ENCODE measurements around the gene FAM111A. TPM values are rescaled to one million over a fixed set of nuclear protein-coding genes. Genes with fewer than 3 reads are reported as not detected.
"Not testable (repeated sequence)": the region's sequence is repeated elsewhere in the genome, so short reads cannot be mapped to it uniquely, and the experiment has no call there.

FAM111A gene
- total RNA-seq, 2 donors from 2014 or later, result 49.5 to 60.3 TPM

DNA sequence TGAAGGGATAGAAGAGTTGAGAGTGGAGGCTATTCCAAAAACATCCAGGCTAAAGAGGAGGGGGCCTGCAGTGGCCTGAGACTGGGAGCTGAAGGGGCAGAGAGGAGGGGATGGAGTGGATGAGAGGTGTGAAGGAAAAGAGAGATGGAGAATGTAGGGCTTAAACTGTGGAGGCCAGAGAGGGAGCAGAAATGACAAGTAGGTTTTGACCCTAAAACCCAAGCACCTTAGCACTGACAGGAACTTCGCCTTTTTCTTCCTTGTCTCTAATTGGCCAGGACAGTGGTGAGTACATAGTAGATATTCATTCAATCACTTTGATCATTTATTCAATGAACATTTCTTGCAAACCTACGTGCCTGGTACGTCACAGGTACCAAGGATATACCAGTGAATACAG, 28.3 kb upstream of the FAM111A start:
- WGBS, result 99% methylated on average over 3 of the region's 3 CpGs
- intact Hi-C loops (cut with DNase I), result no loop called here
- TF ChIP-seq POLR2A (IDR thresholded peaks at IDR 0.05), result no peak
- TF ChIP-seq, protein P1, sequence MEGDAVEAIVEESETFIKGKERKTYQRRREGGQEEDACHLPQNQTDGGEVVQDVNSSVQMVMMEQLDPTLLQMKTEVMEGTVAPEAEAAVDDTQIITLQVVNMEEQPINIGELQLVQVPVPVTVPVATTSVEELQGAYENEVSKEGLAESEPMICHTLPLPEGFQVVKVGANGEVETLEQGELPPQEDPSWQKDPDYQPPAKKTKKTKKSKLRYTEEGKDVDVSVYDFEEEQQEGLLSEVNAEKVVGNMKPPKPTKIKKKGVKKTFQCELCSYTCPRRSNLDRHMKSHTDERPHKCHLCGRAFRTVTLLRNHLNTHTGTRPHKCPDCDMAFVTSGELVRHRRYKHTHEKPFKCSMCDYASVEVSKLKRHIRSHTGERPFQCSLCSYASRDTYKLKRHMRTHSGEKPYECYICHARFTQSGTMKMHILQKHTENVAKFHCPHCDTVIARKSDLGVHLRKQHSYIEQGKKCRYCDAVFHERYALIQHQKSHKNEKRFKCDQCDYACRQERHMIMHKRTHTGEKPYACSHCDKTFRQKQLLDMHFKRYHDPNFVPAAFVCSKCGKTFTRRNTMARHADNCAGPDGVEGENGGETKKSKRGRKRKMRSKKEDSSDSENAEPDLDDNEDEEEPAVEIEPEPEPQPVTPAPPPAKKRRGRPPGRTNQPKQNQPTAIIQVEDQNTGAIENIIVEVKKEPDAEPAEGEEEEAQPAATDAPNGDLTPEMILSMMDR (IDR thresholded peaks at IDR 0.05), result no peak
- TF ChIP-seq POLR2AphosphoS5 (IDR thresholded peaks at IDR 0.05), result no peak

DNA sequence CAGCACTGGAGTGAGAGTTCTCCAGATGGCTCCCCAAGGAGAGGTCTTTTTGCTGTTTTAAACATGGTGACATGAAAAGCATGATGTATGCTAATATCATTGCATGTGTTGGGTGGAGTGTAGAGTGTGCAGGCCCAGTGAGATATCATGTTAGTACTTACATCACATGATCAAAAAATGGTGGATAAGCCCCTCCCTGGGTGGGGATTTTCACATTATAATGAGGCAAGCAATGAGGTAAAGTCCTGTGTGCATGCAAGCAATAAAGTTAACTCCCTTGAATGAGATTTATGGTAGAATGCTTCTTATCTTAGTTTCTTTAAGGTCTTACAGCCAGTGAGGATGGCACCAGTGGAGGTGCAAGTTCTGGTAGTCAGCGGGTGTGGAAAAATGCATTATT, 27.1 kb upstream of the FAM111A start:
- Histone ChIP-seq H3K9me3 (no peaks in the 10 kb centered on the region), H3K4me3 (no peak overlapping the region), H3K27me3 (replicated peaks; ENCODE audit: insufficient read depth) (no peaks in the 10 kb centered on the region), H3K27ac (no peak overlapping the region), H3K36me3 (no peaks in the 10 kb centered on the region), H3K4me1 (replicated peaks) (no peaks in the 10 kb centered on the region)
- no peak for DNase-seq (ENCODE audit: low spot score)
- WGBS, result 96% methylated on average over 1 of the region's 1 CpG
- intact Hi-C loops (cut with DNase I), result no loop called here
- no peak for TF ChIP-seq POLR2A (IDR thresholded peaks at IDR 0.05)
- TF ChIP-seq POLR2AphosphoS5 (IDR thresholded peaks at IDR 0.05), result no peak
- TF ChIP-seq, protein P1 (IDR thresholded peaks at IDR 0.05), result no peak

More for the DNA sequence above, 28.3 kb upstream of the FAM111A start:
- no peaks in the 10 kb centered on the region for H3K36me3 ChIP-seq
- H3K4me3 ChIP-seq, result no peak overlapping the region
- no peaks in the 10 kb centered on the region for H3K4me1 ChIP-seq (replicated peaks)
- H3K27me3 ChIP-seq (replicated peaks; ENCODE audit: insufficient read depth), result no peaks in the 10 kb centered on the region
- H3K9me3 ChIP-seq, result no peaks in the 10 kb centered on the region
- H3K27ac ChIP-seq, result no peak overlapping the region
- no peak for DNase-seq (ENCODE audit: low spot score)

- no peak for DNase-seq (ENCODE audit: low spot score)
- Histone ChIP-seq H3K9me3 (no peaks in the 10 kb centered on the region), H3K4me3 (no peak overlapping the region), H3K27ac (no peak overlapping the region), H3K36me3 (no peaks in the 10 kb centered on the region), H3K27me3 (replicated peaks; ENCODE audit: insufficient read depth) (no peaks in the 10 kb centered on the region), H3K4me1 (replicated peaks) (no peaks in the 10 kb centered on the region)
- TF ChIP-seq POLR2A (IDR thresholded peaks at IDR 0.05) (no peak), POLR2AphosphoS5 (IDR thresholded peaks at IDR 0.05) (no peak)
- TF ChIP-seq, protein P1 (IDR thresholded peaks at IDR 0.05), result no peak
- WGBS, result 100% methylated on average over 2 of the region's 2 CpGs
- intact Hi-C loops (cut with DNase I), result no loop called here
Measured at GRCh38 chr11:59117774-59118173, 24.9 kb upstream of the FAM111A start.

DNA sequence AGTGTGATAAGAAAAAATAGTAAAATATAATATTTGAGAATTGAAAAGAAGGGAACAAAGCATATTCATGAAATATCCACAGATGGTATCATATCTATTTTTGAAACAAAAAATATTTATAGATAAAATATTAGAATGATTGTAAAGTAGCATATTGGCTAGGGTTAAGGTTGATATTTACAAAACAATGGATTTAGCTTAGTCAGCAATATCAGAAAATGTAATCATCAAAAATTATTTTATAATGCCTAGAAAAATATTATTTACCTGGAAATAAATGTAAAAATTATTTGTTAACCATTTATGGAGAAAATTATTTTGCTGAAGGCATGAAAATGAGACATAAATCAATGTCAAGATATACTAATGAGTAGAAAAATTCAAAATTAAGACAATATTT, 22.8 kb upstream of the FAM111A start:
- Histone ChIP-seq H3K9me3 (no peaks in the 10 kb centered on the region), H3K27ac (no peak overlapping the region), H3K4me3 (no peak overlapping the region), H3K27me3 (replicated peaks; ENCODE audit: insufficient read depth) (no peaks in the 10 kb centered on the region), H3K4me1 (replicated peaks) (no peaks in the 10 kb centered on the region), H3K36me3 (no peaks in the 10 kb centered on the region)
- TF ChIP-seq POLR2AphosphoS5 (IDR thresholded peaks at IDR 0.05) (no peak), POLR2A (IDR thresholded peaks at IDR 0.05) (no peak)
- TF ChIP-seq, protein P1 (IDR thresholded peaks at IDR 0.05), result no peak
- DNase-seq (ENCODE audit: low spot score), result no peak
- intact Hi-C loops (cut with DNase I), result no loop called here

- Histone ChIP-seq H3K4me1 (replicated peaks) (no peaks in the 10 kb centered on the region), H3K36me3 (no peaks in the 10 kb centered on the region), H3K27ac (no peak overlapping the region), H3K9me3 (no peaks in the 10 kb centered on the region), H3K27me3 (replicated peaks; ENCODE audit: insufficient read depth) (no peaks in the 10 kb centered on the region), H3K4me3 (no peak overlapping the region)
- peak; percentile 73 for DNase-seq (ENCODE audit: low spot score)
- TF ChIP-seq, protein P1 (IDR thresholded peaks at IDR 0.05), result peak; percentile 85 to 93 (median 92)
- TF ChIP-seq POLR2A (IDR thresholded peaks at IDR 0.05), result no peak
- peak; percentile 32 for TF ChIP-seq POLR2AphosphoS5 (IDR thresholded peaks at IDR 0.05)
- WGBS, result 15% methylated on average over 20 of the region's 20 CpGs
- intact Hi-C loops (cut with DNase I), result no loop called here
Measured at GRCh38 chr11:59135648-59136461, 6.8 kb upstream of the FAM111A start.

DNA sequence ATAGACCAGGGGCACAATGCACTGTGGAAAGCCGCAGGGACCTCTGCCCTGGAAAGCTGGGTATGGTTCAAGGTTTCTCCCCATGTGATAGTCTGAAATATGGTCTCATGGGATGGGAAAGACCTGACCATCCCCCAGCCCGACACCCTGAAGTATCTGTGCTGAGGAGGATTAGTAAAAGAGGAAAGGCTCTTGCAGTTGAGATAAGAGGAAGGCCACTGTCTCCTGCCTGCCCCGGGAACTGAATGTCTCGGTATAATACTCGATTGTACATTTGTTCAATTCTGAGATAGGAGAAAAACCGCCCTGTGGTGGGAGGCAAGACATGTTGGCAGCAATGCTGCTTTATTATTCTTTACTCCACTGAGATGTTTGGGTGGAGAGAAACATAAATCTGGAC, 6.1 kb upstream of the FAM111A start:
- DNase-seq (ENCODE audit: low spot score); H3K27me3 ChIP-seq (replicated peaks; ENCODE audit: insufficient read depth); H3K27ac ChIP-seq; intact Hi-C loops (cut with DNase I); H3K4me3 ChIP-seq; H3K9me3 ChIP-seq; H3K4me1 ChIP-seq (replicated peaks); H3K36me3 ChIP-seq: not testable (repeated sequence)
- WGBS, result 81% methylated on average over 6 of the region's 6 CpGs
